ENCODE results near the gene NMD3. TPM values are rescaled to one million over a fixed set of nuclear protein-coding genes. Genes with fewer than 3 reads are reported as not detected.
"Not testable (repeated sequence)": the region's sequence is repeated elsewhere in the genome, so short reads cannot be mapped to it uniquely, and the experiment has no call there.

The NMD3 gene
- total and polyA plus RNA-seq, 2 donors from 2014 or later = 24.2 to 55.5 TPM

GRCh38 chr3:161175506-161175905 lies 45.6 kb upstream of the NMD3 start:
- Histone ChIP-seq H3K4me1 (ENCODE audit: control insufficient read depth in 2 of 3, insufficient read depth in 2 of 3, low read depth in 1 of 3, low read length in 3 of 3) (peaks cover 0 to 4% (median 0%) of the 10 kb centered on the region in 3 donors), H3K9me3 (ENCODE audit: control insufficient read depth in 2 of 3, insufficient read depth in 1 of 3, low read length in 3 of 3) (no peaks in the 10 kb centered on the region), H3K36me3 (ENCODE audit: control insufficient read depth in 2 of 3, insufficient read depth in 3 of 3, low read length in 3 of 3) (no peaks in the 10 kb centered on the region), H3K27me3 (ENCODE audit: control insufficient read depth, insufficient read depth, low read length) (no peaks in the 10 kb centered on the region), H3K27ac (ENCODE audit: low read depth in 2 of 2, low read length in 2 of 2) (no peak overlapping the region), H3K9ac (ENCODE audit: low read length in 3 of 3) (no peak overlapping the region), H3K4me3 (ENCODE audit: low read length in 3 of 3) (no peak overlapping the region)
- intact Hi-C loops (cut with DNase I) = no loop called here
- FAIRE-seq (no peak), DNase-seq (no peak)
- TF ChIP-seq CTCF (IDR thresholded peaks at IDR 0.05; ENCODE audit: borderline replicate concordance, extremely low read depth, insufficient read depth) = no peak

GRCh38 chr3:161177991-161178390 lies 43.1 kb upstream of the NMD3 start:
- Histone ChIP-seq H3K4me3 (ENCODE audit: low read length in 3 of 3) (no peak overlapping the region), H3K27me3 (ENCODE audit: control insufficient read depth, insufficient read depth, low read length) (no peaks in the 10 kb centered on the region), H3K9me3 (ENCODE audit: control insufficient read depth in 2 of 3, insufficient read depth in 1 of 3, low read length in 3 of 3) (no peaks in the 10 kb centered on the region), H3K4me1 (ENCODE audit: control insufficient read depth in 2 of 3, insufficient read depth in 2 of 3, low read depth in 1 of 3, low read length in 3 of 3) (no peaks in the 10 kb centered on the region), H3K27ac (ENCODE audit: low read depth in 2 of 2, low read length in 2 of 2) (no peak overlapping the region), H3K9ac (ENCODE audit: low read length in 3 of 3) (no peak overlapping the region), H3K36me3 (ENCODE audit: control insufficient read depth in 2 of 3, insufficient read depth in 3 of 3, low read length in 3 of 3) (no peaks in the 10 kb centered on the region)
- DNase-seq (peak in 1 of 5 donors; percentile 7), FAIRE-seq (no peak)
- no peak for TF ChIP-seq CTCF (IDR thresholded peaks at IDR 0.05; ENCODE audit: borderline replicate concordance, extremely low read depth, insufficient read depth)
- intact Hi-C loops (cut with DNase I) = no loop called here

GRCh38 chr3:161181371-161181770 lies 39.7 kb upstream of the NMD3 start:
- H3K4me3 ChIP-seq (ENCODE audit: low read length in 3 of 3); H3K27me3 ChIP-seq (ENCODE audit: control insufficient read depth, insufficient read depth, low read length); FAIRE-seq; H3K9me3 ChIP-seq (ENCODE audit: control insufficient read depth in 2 of 3, insufficient read depth in 1 of 3, low read length in 3 of 3); H3K27ac ChIP-seq (ENCODE audit: low read depth in 2 of 2, low read length in 2 of 2); H3K9ac ChIP-seq (ENCODE audit: low read length in 3 of 3); intact Hi-C loops (cut with DNase I); H3K4me1 ChIP-seq (ENCODE audit: control insufficient read depth in 2 of 3, insufficient read depth in 2 of 3, low read depth in 1 of 3, low read length in 3 of 3); H3K36me3 ChIP-seq (ENCODE audit: control insufficient read depth in 2 of 3, insufficient read depth in 3 of 3, low read length in 3 of 3): not testable (repeated sequence)
- peak in 1 of 5 donors; percentile 38 for DNase-seq

GRCh38 chr3:161187046-161187445 lies 34.1 kb upstream of the NMD3 start:
- H3K4me1 ChIP-seq (ENCODE audit: control insufficient read depth in 2 of 3, insufficient read depth in 2 of 3, low read depth in 1 of 3, low read length in 3 of 3) = no peaks in the 10 kb centered on the region
- FAIRE-seq = no peak
- no peak overlapping the region for H3K4me3 ChIP-seq (ENCODE audit: low read length in 3 of 3)
- TF ChIP-seq CTCF (IDR thresholded peaks at IDR 0.05; ENCODE audit: borderline replicate concordance, extremely low read depth, insufficient read depth) = no peak
- intact Hi-C loops (cut with DNase I) = no loop called here
- no peak overlapping the region for H3K27ac ChIP-seq (ENCODE audit: low read depth in 2 of 2, low read length in 2 of 2)
- H3K9ac ChIP-seq (ENCODE audit: low read length in 3 of 3) = no peak overlapping the region
- no peaks in the 10 kb centered on the region for H3K27me3 ChIP-seq (ENCODE audit: control insufficient read depth, insufficient read depth, low read length)
- H3K9me3 ChIP-seq (ENCODE audit: control insufficient read depth in 2 of 3, insufficient read depth in 1 of 3, low read length in 3 of 3) = no peaks in the 10 kb centered on the region
- DNase-seq = no peak
- no peaks in the 10 kb centered on the region for H3K36me3 ChIP-seq (ENCODE audit: control insufficient read depth in 2 of 3, insufficient read depth in 3 of 3, low read length in 3 of 3)

Data from kidney (tissue), 14 donors.